Liver (tissue), 9 donors: ENCODE measurements around the gene NF2. TPM values are rescaled to one million over a fixed set of nuclear protein-coding genes. Genes with fewer than 3 reads are reported as not detected.
"Not testable (repeated sequence)": the region's sequence is repeated elsewhere in the genome, so short reads cannot be mapped to it uniquely, and the experiment has no call there.

ENCODE experiments used
- DNase-seq: peaks from one replicate; pipeline ENCODE4 v3.0.0-alpha.2; 2017; ENCODE audit warnings: low spot score
- H3K27ac ChIP-seq, 2 donors: one replicate each; pipeline ENCODE4 v1.7.0; 2013; ENCODE audit warnings: inconsistent platforms in 2 of 2, low read length in 2 of 2, control low read depth in 1 of 2, low read depth in 1 of 2, mild to moderate bottlenecking in 1 of 2
- H3K27me3 ChIP-seq, 4 donors: one replicate each; pipeline versions ENCODE4 v1.6.1 to v1.7.0; 2013; ENCODE audit warnings: low read length in 3 of 4, inconsistent platforms in 1 of 4, mild to moderate bottlenecking in 1 of 4, moderate library complexity in 1 of 4; ENCODE audit not compliant: control insufficient read depth in 4 of 4, insufficient read depth in 4 of 4
- H3K36me3 ChIP-seq, 4 donors: one replicate each; pipeline versions ENCODE4 v1.6.1 to v1.7.0; 2013; ENCODE audit warnings: low read length in 3 of 4, mild to moderate bottlenecking in 3 of 4, low read depth in 1 of 4, moderate library complexity in 1 of 4; ENCODE audit not compliant: control insufficient read depth in 4 of 4, insufficient read depth in 3 of 4
- H3K4me1 ChIP-seq, 4 donors: one replicate each; pipeline versions ENCODE4 v1.6.1 to v1.7.0; 2013; ENCODE audit warnings: low read length in 3 of 4, mild to moderate bottlenecking in 3 of 4, moderate library complexity in 1 of 4; ENCODE audit not compliant: control insufficient read depth in 4 of 4, insufficient read depth in 4 of 4
- H3K4me3 ChIP-seq, 3 donors: one replicate each; pipeline versions ENCODE4 v1.6.1 to v1.7.0; 2013; ENCODE audit warnings: low read length in 3 of 3, control low read depth in 1 of 3, low read depth in 1 of 3, mild to moderate bottlenecking in 1 of 3
- H3K9ac ChIP-seq, 2 donors: one replicate each; pipeline ENCODE4 v1.7.0; 2013; ENCODE audit warnings: low read length in 2 of 2, mild to moderate bottlenecking in 2 of 2, moderate library complexity in 2 of 2, control low read depth in 1 of 2, low read depth in 1 of 2
- H3K9me3 ChIP-seq, 4 donors: one replicate each; pipeline versions ENCODE4 v1.6.1 to v1.7.0; 2013; ENCODE audit warnings: low read length in 3 of 4; ENCODE audit not compliant: control insufficient read depth in 4 of 4
- EGR1 ChIP-seq, 2 donors: IDR thresholded peaks; 2 replicates each; pipeline ENCODE4 v1.6.1; 2016 to 2018; ENCODE audit warnings: antibody characterized with exemption in 2 of 2, low read depth in 2 of 2
- FOXA1 ChIP-seq: IDR thresholded peaks from 2 replicates; pipeline ENCODE4 v1.6.1; 2016; ENCODE audit warnings: antibody characterized with exemption
- HNF4A ChIP-seq, 2 donors: conservative IDR thresholded peaks; 2 replicates each; pipeline ENCODE4 v1.6.1; 2016; ENCODE audit warnings: antibody characterized with exemption in 2 of 2, mild to moderate bottlenecking in 2 of 2
- HNF4G ChIP-seq: IDR thresholded peaks from 2 replicates; pipeline ENCODE4 v1.6.1; 2016; ENCODE audit warnings: antibody characterized with exemption
- NR2F2 ChIP-seq: IDR thresholded peaks from 2 replicates; pipeline ENCODE4 v1.6.1; 2016; ENCODE audit warnings: antibody characterized with exemption
- RAD21 ChIP-seq, 2 donors: IDR thresholded peaks; 2 replicates each; pipeline ENCODE4 v1.6.1; 2016; ENCODE audit warnings: antibody characterized with exemption in 2 of 2, mild to moderate bottlenecking in 2 of 2
- REST ChIP-seq: IDR thresholded peaks from 2 replicates; pipeline ENCODE4 v1.6.1; 2016; ENCODE audit warnings: antibody characterized with exemption, mild to moderate bottlenecking
- SP1 ChIP-seq: IDR thresholded peaks from 2 replicates; pipeline ENCODE4 v1.6.1; 2018; ENCODE audit warnings: antibody characterized with exemption, mild to moderate bottlenecking
- WGBS: extraction: QIAGEN DNeasy Blood & Tissue Kit; methylation state at CpG from one replicate; pipeline ENCODE4 v1.1.7; 2013; 5-methylcytosine and 5-hydroxymethylcytosine counted together
- polyA plus RNA-seq, 2 donors: library from polyadenylated mRNA; stranded (reverse) in 1 of 2; unstranded in 1 of 2; fragments of 200-250 nt in 1 of 2; fragments of >200 nt in 1 of 2; fragmentation: Nextera tagmentation in 1 of 2; extraction: Ambion mirVana in 1 of 2; gene quantifications; one replicate each; pipeline versions ENCODE4 v1.2.1 to v1.2.3, GENCODE V29; 2013 to 2015
- total RNA-seq, 2 donors: library from RNA; depleted of rRNA; stranded (reverse); fragments of >200 nt; gene quantifications; one replicate each; pipeline ENCODE4 v1.2.3, GENCODE V29; 2014
- TF ChIP-seq, protein P1 (sequence below): IDR thresholded peaks from 2 replicates; pipeline ENCODE4 v1.6.1; 2016; ENCODE audit warnings: antibody characterized with exemption
- donor health status: healthy.
- donor health status: healthy.
- donor health status: healthy.
- donor health status: healthy.
- donor health status: healthy.

The NF2 gene
- total and polyA plus RNA-seq, 4 donors: 6.2 to 25.2 (median 11.2) TPM

DNA sequence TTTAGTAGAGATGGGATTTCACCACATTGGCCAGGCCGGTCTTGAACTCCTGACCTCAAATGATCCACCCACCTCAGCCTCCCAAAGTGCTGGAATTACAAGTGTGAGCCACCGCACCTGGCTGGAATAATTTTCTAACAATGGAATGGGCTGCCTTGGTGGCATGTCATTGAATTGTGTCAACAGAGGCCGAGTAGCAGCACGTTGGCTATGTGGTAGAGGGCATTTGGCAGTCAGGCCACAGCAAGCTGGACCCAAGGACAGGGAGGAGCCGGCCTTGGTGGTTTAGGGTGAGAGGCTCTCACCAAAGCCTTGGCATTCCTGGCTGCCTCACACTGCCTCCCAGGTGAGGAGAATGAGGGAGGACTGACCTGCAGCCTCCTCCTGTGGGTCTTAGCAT, 18.5 kb upstream of the NF2 start:
- no peak overlapping the region for H3K4me3 ChIP-seq
- no peak overlapping the region for H3K27ac ChIP-seq
- no peaks in the 10 kb centered on the region for H3K27me3 ChIP-seq
- H3K9me3 ChIP-seq: no peaks in the 10 kb centered on the region
- 42% methylated on average over 5 of the region's 5 CpGs for WGBS
- H3K36me3 ChIP-seq: no peaks in the 10 kb centered on the region
- TF ChIP-seq HNF4A (conservative IDR thresholded peaks at IDR 0.05) (peak; percentile 9 to 42), REST (no peak)
- peaks cover 0 to 7% (median 5%) of the 10 kb centered on the region in 4 donors for H3K4me1 ChIP-seq
- H3K9ac ChIP-seq: no peak overlapping the region
- DNase-seq: no peak

DNA sequence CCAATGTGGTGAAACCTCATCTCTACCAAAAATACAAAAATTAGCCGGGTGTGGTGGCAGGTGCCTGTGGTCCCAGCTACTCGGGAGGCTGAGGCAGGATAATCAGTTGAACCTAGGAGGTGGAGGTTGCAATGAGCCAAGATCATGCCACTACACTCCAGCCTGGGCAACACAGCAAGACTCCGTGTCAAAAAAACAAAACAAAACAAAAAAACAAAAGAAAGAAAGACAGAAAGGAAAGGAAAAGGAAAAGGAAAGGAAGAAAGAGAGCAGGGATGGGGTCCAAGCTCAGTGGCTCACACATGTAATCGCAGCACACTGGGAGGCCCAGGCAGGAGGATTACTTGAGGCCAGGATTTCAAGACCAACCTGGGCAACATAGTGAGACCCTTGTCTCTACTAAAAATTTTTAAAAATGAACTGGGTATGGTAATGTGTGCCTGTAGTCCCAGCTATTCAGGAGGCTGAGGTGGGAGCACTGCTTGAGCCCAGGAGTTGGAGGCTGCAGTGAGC, 17.2 kb upstream of the NF2 start:
- WGBS: 92% methylated on average over 4 of the region's 4 CpGs

GRCh38 chr22:29587938-29588699, 15.3 kb upstream of the NF2 start:
- H3K4me1 ChIP-seq: no peaks in the 10 kb centered on the region
- H3K27ac ChIP-seq: no peak overlapping the region
- no peaks in the 10 kb centered on the region for H3K36me3 ChIP-seq
- H3K27me3 ChIP-seq: no peaks in the 10 kb centered on the region
- DNase-seq: no peak
- H3K9ac ChIP-seq: no peak overlapping the region
- TF ChIP-seq NR2F2: no peak
- TF ChIP-seq SP1: no peak
- TF ChIP-seq EGR1 (IDR thresholded peaks at IDR 0.05; ENCODE audit: low read depth in 2 of 2): no peak
- no peak for TF ChIP-seq HNF4G
- TF ChIP-seq REST: no peak
- no peak for TF ChIP-seq RAD21 (IDR thresholded peaks at IDR 0.05)
- TF ChIP-seq, protein P1, sequence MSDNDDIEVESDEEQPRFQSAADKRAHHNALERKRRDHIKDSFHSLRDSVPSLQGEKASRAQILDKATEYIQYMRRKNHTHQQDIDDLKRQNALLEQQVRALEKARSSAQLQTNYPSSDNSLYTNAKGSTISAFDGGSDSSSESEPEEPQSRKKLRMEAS: no peak
- no peak for TF ChIP-seq FOXA1
- 88% methylated on average over 9 of the region's 9 CpGs for WGBS
- no peak overlapping the region for H3K4me3 ChIP-seq
- no peaks in the 10 kb centered on the region for H3K9me3 ChIP-seq

More for the DNA sequence above, 17.2 kb upstream of the NF2 start:
- not testable (repeated sequence) for H3K4me3 ChIP-seq, H3K36me3 ChIP-seq, DNase-seq, H3K9ac ChIP-seq, H3K27ac ChIP-seq, H3K4me1 ChIP-seq, H3K9me3 ChIP-seq, H3K27me3 ChIP-seq
